Neural cell (in vitro differentiated cells): ENCODE results near the gene JAZF1. TPM values are rescaled to one million over a fixed set of nuclear protein-coding genes. Genes with fewer than 3 reads are reported as not detected.

Experiments used
- H2AFZ ChIP-seq: fragments of 200-600, 300-800 bp; sonication (generic), shearing (Covaris generic); 2 replicates; pipeline ENCODE4 v1.6.0; 2014; ENCODE audit warnings: low read depth, mild to moderate bottlenecking, antibody characterized with exemption, low read length, moderate library complexity
- H3F3A ChIP-seq: fragments of 200-600 bp; shearing (Covaris generic); 2 replicates; pipeline ENCODE4 v1.6.1; 2016; ENCODE audit warnings: mild to moderate bottlenecking, moderate library complexity, mixed read lengths, antibody characterized with exemption, low read length; ENCODE audit not compliant: insufficient read depth, poor library complexity, severe bottlenecking
- H3K27ac ChIP-seq: fragments of 200-600, 300-800 bp; sonication (generic), shearing (Covaris generic); 2 replicates; pipeline ENCODE4 v1.5.1; 2014; ENCODE audit warnings: mild to moderate bottlenecking, low read length, moderate library complexity
- H3K27me3 ChIP-seq: fragments of 300-800, 200-600 bp; sonication (generic), shearing (Covaris generic); 2 replicates; pipeline ENCODE4 v1.6.0; 2014; ENCODE audit warnings: mild to moderate bottlenecking, low read depth, low read length, moderate library complexity; ENCODE audit not compliant: insufficient read depth
- H3K36me3 ChIP-seq: fragments of 300-800, 200-600 bp; sonication (generic), shearing (Covaris generic); 2 replicates; pipeline ENCODE4 v1.5.1; 2014; ENCODE audit warnings: mild to moderate bottlenecking, antibody characterized with exemption, low read length, moderate library complexity; ENCODE audit not compliant: insufficient read depth
- H3K4me2 ChIP-seq: fragments of 300-800, 200-600 bp; sonication (generic), shearing (Covaris generic); 2 replicates; pipeline ENCODE4 v1.6.0; 2014; ENCODE audit warnings: mild to moderate bottlenecking, low read length
- H3K4me3 ChIP-seq: fragments of 300-800, 200-600 bp; sonication (generic), shearing (Covaris generic); 2 replicates; pipeline ENCODE4 v1.5.1; 2014; ENCODE audit warnings: mild to moderate bottlenecking, low read length, moderate library complexity
- H3K79me2 ChIP-seq: fragments of 200-600 bp; shearing (Covaris generic); replicated peaks from 2 replicates; pipeline ENCODE4 v1.6.0; 2014; ENCODE audit warnings: mild to moderate bottlenecking, low read length, moderate library complexity; ENCODE audit not compliant: insufficient read depth
- H3K9ac ChIP-seq: fragments of 300-800, 200-600 bp; sonication (generic), shearing (Covaris generic); 2 replicates; pipeline ENCODE4 v1.6.1; 2016; ENCODE audit warnings: mild to moderate bottlenecking, low read length, mixed read lengths
- H3K9me2 ChIP-seq: fragments of 200-600 bp; shearing (Covaris generic); 2 replicates; pipeline ENCODE4 v1.6.1; 2016; ENCODE audit warnings: mild to moderate bottlenecking, low read length, mixed read lengths; ENCODE audit not compliant: insufficient read depth
- H3K9me3 ChIP-seq: fragments of 200-600, 300-800 bp; sonication (generic), shearing (Covaris generic); 2 replicates; pipeline ENCODE4 v1.6.1; 2016; ENCODE audit warnings: mild to moderate bottlenecking, mixed run types, low read length, moderate library complexity, mixed read lengths
- H4K20me1 ChIP-seq: fragments of 200-600 bp; shearing (Covaris generic); 2 replicates; pipeline ENCODE4 v1.6.1; 2016; ENCODE audit warnings: mild to moderate bottlenecking, mixed run types; ENCODE audit not compliant: insufficient read depth
- CTCF ChIP-seq: fragments of 450-650 bp; IDR thresholded peaks from 2 replicates; pipeline ENCODE4 v1.5.1; 2014; ENCODE audit warnings: antibody characterized with exemption, mild to moderate bottlenecking, moderate library complexity; ENCODE audit not compliant: poor library complexity, severe bottlenecking
- EP300 ChIP-seq: fragments of 450-650 bp; conservative IDR thresholded peaks from 2 replicates; pipeline ENCODE4 v1.6.1; 2014; ENCODE audit warnings: antibody characterized with exemption, mild to moderate bottlenecking, moderate library complexity; ENCODE audit not compliant: poor library complexity, severe bottlenecking
- EZH2 ChIP-seq: fragments of 200-600, 300-800 bp; shearing (Covaris generic), sonication (generic); IDR thresholded peaks from 2 replicates; pipeline ENCODE4 v1.6.1; 2014; ENCODE audit warnings: antibody characterized with exemption, low read length, borderline replicate concordance, mild to moderate bottlenecking; ENCODE audit not compliant: insufficient read depth, poor library complexity, severe bottlenecking
- MXI1 ChIP-seq: fragments of 450-650 bp; conservative IDR thresholded peaks from 2 replicates; pipeline ENCODE4 v1.6.1; 2014; ENCODE audit warnings: antibody characterized with exemption, mild to moderate bottlenecking; ENCODE audit not compliant: poor library complexity, severe bottlenecking
- POLR2AphosphoS5 ChIP-seq: IDR thresholded peaks from 2 replicates; pipeline ENCODE4 v1.6.1; 2012
- RAD21 ChIP-seq: fragments of 450-650 bp; conservative IDR thresholded peaks from 2 replicates; pipeline ENCODE4 v1.6.1; 2014; ENCODE audit warnings: antibody characterized with exemption, mild to moderate bottlenecking, moderate library complexity
- REST ChIP-seq: IDR thresholded peaks from 2 replicates; pipeline ENCODE4 v1.6.1; 2012; ENCODE audit warnings: borderline replicate concordance
- SMC3 ChIP-seq: fragments of 450-650 bp; conservative IDR thresholded peaks from 2 replicates; pipeline ENCODE4 v1.6.1; 2014; ENCODE audit warnings: antibody characterized with exemption, mild to moderate bottlenecking, moderate library complexity; ENCODE audit not compliant: poor library complexity
- TAF1 ChIP-seq: IDR thresholded peaks from 2 replicates; pipeline ENCODE4 v1.6.1; 2012; ENCODE audit warnings: low read depth
- polyA plus RNA-seq: library from polyadenylated mRNA; depleted of rRNA; stranded (reverse); fragments of >200 nt; gene quantifications from 2 replicates; pipeline ENCODE4 v1.2.3, GENCODE V29; 2014
- small RNA-seq, 3 experiments: library from RNA; depleted of rRNA; stranded (forward); fragments of <200 nt; gene quantifications; one replicate each; pipeline ENCODE3, GENCODE V24; 2012

The JAZF1 gene
- polyA plus RNA-seq, 1 donor from 2014 or later = 29.5 TPM

DNA sequence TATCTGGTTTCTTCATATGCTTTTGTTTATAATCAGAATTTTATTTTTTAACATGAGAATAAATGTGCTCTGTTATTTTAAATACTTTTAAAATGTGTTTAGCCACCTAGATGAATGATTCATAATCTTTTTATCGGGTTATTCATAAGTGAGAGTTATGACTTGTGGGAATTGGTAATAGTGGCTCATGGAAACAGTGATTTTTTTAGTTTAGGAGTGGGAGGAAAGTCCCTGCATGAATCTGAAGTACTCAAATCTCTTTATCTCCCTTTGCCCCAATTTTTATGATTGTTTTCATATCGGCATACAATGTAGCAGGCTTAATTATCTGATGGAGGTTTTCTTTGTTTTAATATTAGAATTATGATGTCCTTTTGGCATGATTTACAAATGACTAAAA lies 397.7 kb downstream of the JAZF1 start:
- TF ChIP-seq RAD21 (no peak), TAF1 (no peak), CTCF (no peak), POLR2AphosphoS5 (no peak)
- H3K27me3 ChIP-seq = no peaks in the 10 kb centered on the region
- no peaks in the 10 kb centered on the region for H3K9me3 ChIP-seq
- no peak overlapping the region for H2AFZ ChIP-seq
- H4K20me1 ChIP-seq = no peaks in the 10 kb centered on the region
- no peak overlapping the region for H3K4me3 ChIP-seq
- no peak overlapping the region for H3K27ac ChIP-seq
- H3K79me2 ChIP-seq = no peaks in the 10 kb centered on the region
- peaks cover 5% of the 10 kb centered on the region for H3K36me3 ChIP-seq
- H3K4me2 ChIP-seq = no peak overlapping the region
- H3F3A ChIP-seq = no peaks in the 10 kb centered on the region
- H3K9me2 ChIP-seq = no peaks in the 10 kb centered on the region
- H3K9ac ChIP-seq = no peak overlapping the region

- H3K4me3 ChIP-seq = no peak overlapping the region
- no peak overlapping the region for H3K4me2 ChIP-seq
- no peaks in the 10 kb centered on the region for H3K9me3 ChIP-seq
- no peak overlapping the region for H3K9ac ChIP-seq
- no peaks in the 10 kb centered on the region for H3K9me2 ChIP-seq
- no peak overlapping the region for H3K27ac ChIP-seq
- no peaks in the 10 kb centered on the region for H3K79me2 ChIP-seq
- H4K20me1 ChIP-seq = no peaks in the 10 kb centered on the region
- TF ChIP-seq RAD21 = no peak
- TF ChIP-seq SMC3 = no peak
- no peak for TF ChIP-seq EZH2
- TF ChIP-seq REST = no peak
- TF ChIP-seq EP300 = no peak
- TF ChIP-seq POLR2AphosphoS5 = no peak
- TF ChIP-seq MXI1 = no peak
- TF ChIP-seq CTCF = no peak
- H3F3A ChIP-seq = no peaks in the 10 kb centered on the region
- H3K27me3 ChIP-seq = no peaks in the 10 kb centered on the region
- peaks cover 5% of the 10 kb centered on the region for H3K36me3 ChIP-seq
- no peak overlapping the region for H2AFZ ChIP-seq
These were observed 399.4 kb downstream of the JAZF1 start for GRCh38 chr7:27781188-27781587.

Small RNA genes lying within 50 kb of the gene (small RNA-seq; reads per million reads assigned to genes)
- 0 reads per million in 3 experiments for gene RNU6-979P

Other genes with a start within 250 kb of the JAZF1 start
- 3.2 and 3.7 TPM in 2 replicates for gene CREB5, start 231.7 kb upstream of the JAZF1 start, polyA plus RNA-seq